Liver (tissue), 9 donors: ENCODE measurements around the gene TSPEAR. TPM values are rescaled to one million over a fixed set of nuclear protein-coding genes. Genes with fewer than 3 reads are reported as not detected.

Experiments used
- DNase-seq: peaks from one replicate; pipeline ENCODE4 v3.0.0-alpha.2; 2017; ENCODE audit warnings: low spot score
- H3K27ac ChIP-seq, 2 donors: one replicate each; pipeline ENCODE4 v1.7.0; 2013; ENCODE audit warnings: inconsistent platforms in 2 of 2, low read length in 2 of 2, control low read depth in 1 of 2, low read depth in 1 of 2, mild to moderate bottlenecking in 1 of 2
- H3K27me3 ChIP-seq, 4 donors: one replicate each; pipeline versions ENCODE4 v1.6.1 to v1.7.0; 2013; ENCODE audit warnings: low read length in 3 of 4, inconsistent platforms in 1 of 4, mild to moderate bottlenecking in 1 of 4, moderate library complexity in 1 of 4; ENCODE audit not compliant: control insufficient read depth in 4 of 4, insufficient read depth in 4 of 4
- H3K36me3 ChIP-seq, 4 donors: one replicate each; pipeline versions ENCODE4 v1.6.1 to v1.7.0; 2013; ENCODE audit warnings: low read length in 3 of 4, mild to moderate bottlenecking in 3 of 4, low read depth in 1 of 4, moderate library complexity in 1 of 4; ENCODE audit not compliant: control insufficient read depth in 4 of 4, insufficient read depth in 3 of 4
- H3K4me1 ChIP-seq, 4 donors: one replicate each; pipeline versions ENCODE4 v1.6.1 to v1.7.0; 2013; ENCODE audit warnings: low read length in 3 of 4, mild to moderate bottlenecking in 3 of 4, moderate library complexity in 1 of 4; ENCODE audit not compliant: control insufficient read depth in 4 of 4, insufficient read depth in 4 of 4
- H3K4me3 ChIP-seq, 3 donors: one replicate each; pipeline versions ENCODE4 v1.6.1 to v1.7.0; 2013; ENCODE audit warnings: low read length in 3 of 3, control low read depth in 1 of 3, low read depth in 1 of 3, mild to moderate bottlenecking in 1 of 3
- H3K9ac ChIP-seq, 2 donors: one replicate each; pipeline ENCODE4 v1.7.0; 2013; ENCODE audit warnings: low read length in 2 of 2, mild to moderate bottlenecking in 2 of 2, moderate library complexity in 2 of 2, control low read depth in 1 of 2, low read depth in 1 of 2
- H3K9me3 ChIP-seq, 4 donors: one replicate each; pipeline versions ENCODE4 v1.6.1 to v1.7.0; 2013; ENCODE audit warnings: low read length in 3 of 4; ENCODE audit not compliant: control insufficient read depth in 4 of 4
- EGR1 ChIP-seq, 2 donors: IDR thresholded peaks; 2 replicates each; pipeline ENCODE4 v1.6.1; 2016 to 2018; ENCODE audit warnings: antibody characterized with exemption in 2 of 2, low read depth in 2 of 2
- FOXA1 ChIP-seq: IDR thresholded peaks from 2 replicates; pipeline ENCODE4 v1.6.1; 2016; ENCODE audit warnings: antibody characterized with exemption
- GABPA ChIP-seq, 2 donors: IDR thresholded peaks in 1 of 2; conservative IDR thresholded peaks in 1 of 2; 2 replicates each; pipeline ENCODE4 v1.6.1; 2016; ENCODE audit warnings: antibody characterized with exemption in 2 of 2, mild to moderate bottlenecking in 1 of 2, moderate library complexity in 1 of 2
- HNF4A ChIP-seq, 2 donors: conservative IDR thresholded peaks; 2 replicates each; pipeline ENCODE4 v1.6.1; 2016; ENCODE audit warnings: antibody characterized with exemption in 2 of 2, mild to moderate bottlenecking in 2 of 2
- JUND ChIP-seq, 2 donors: IDR thresholded peaks; 2 replicates each; pipeline ENCODE4 v1.6.1; 2016; ENCODE audit warnings: antibody characterized with exemption in 2 of 2
- NR2F2 ChIP-seq: IDR thresholded peaks from 2 replicates; pipeline ENCODE4 v1.6.1; 2016; ENCODE audit warnings: antibody characterized with exemption
- RAD21 ChIP-seq, 2 donors: IDR thresholded peaks; 2 replicates each; pipeline ENCODE4 v1.6.1; 2016; ENCODE audit warnings: antibody characterized with exemption in 2 of 2, mild to moderate bottlenecking in 2 of 2
- TAF1 ChIP-seq: conservative IDR thresholded peaks from 2 replicates; pipeline ENCODE4 v1.6.1; 2016; ENCODE audit warnings: antibody characterized with exemption, mild to moderate bottlenecking
- YY1 ChIP-seq: IDR thresholded peaks from 2 replicates; pipeline ENCODE4 v1.6.1; 2016; ENCODE audit warnings: antibody characterized with exemption, mild to moderate bottlenecking
- WGBS: extraction: QIAGEN DNeasy Blood & Tissue Kit; methylation state at CpG from one replicate; pipeline ENCODE4 v1.1.7; 2013; 5-methylcytosine and 5-hydroxymethylcytosine counted together
- polyA plus RNA-seq, 2 donors: library from polyadenylated mRNA; stranded (reverse) in 1 of 2; unstranded in 1 of 2; fragments of 200-250 nt in 1 of 2; fragments of >200 nt in 1 of 2; fragmentation: Nextera tagmentation in 1 of 2; extraction: Ambion mirVana in 1 of 2; gene quantifications; one replicate each; pipeline versions ENCODE4 v1.2.1 to v1.2.3, GENCODE V29; 2013 to 2015
- total RNA-seq, 2 donors: library from RNA; depleted of rRNA; stranded (reverse); fragments of >200 nt; gene quantifications; one replicate each; pipeline ENCODE4 v1.2.3, GENCODE V29; 2014
- TF ChIP-seq, protein P1 (sequence below): IDR thresholded peaks from 2 replicates; pipeline ENCODE4 v1.6.1; 2016; ENCODE audit warnings: antibody characterized with exemption
- TF ChIP-seq, protein P2 (sequence below): IDR thresholded peaks from 2 replicates; pipeline ENCODE4 v1.6.1; 2016; ENCODE audit warnings: antibody characterized with exemption
- TF ChIP-seq, protein P3 (sequence below): IDR thresholded peaks from 2 replicates; pipeline ENCODE4 v1.6.1; 2016; ENCODE audit warnings: antibody characterized with exemption
- TF ChIP-seq, protein P4 (sequence below): IDR thresholded peaks from 2 replicates; pipeline ENCODE4 v1.6.1; 2016; ENCODE audit warnings: antibody characterized with exemption, mild to moderate bottlenecking
- donor health status: healthy.
- donor health status: healthy.
- donor health status: healthy.
- donor health status: healthy.
- donor health status: healthy.

Gene TSPEAR
- total and polyA plus RNA-seq, 4 donors, result under 0.01 to 0.14 (median 0.01) TPM; not detected in 1

DNA sequence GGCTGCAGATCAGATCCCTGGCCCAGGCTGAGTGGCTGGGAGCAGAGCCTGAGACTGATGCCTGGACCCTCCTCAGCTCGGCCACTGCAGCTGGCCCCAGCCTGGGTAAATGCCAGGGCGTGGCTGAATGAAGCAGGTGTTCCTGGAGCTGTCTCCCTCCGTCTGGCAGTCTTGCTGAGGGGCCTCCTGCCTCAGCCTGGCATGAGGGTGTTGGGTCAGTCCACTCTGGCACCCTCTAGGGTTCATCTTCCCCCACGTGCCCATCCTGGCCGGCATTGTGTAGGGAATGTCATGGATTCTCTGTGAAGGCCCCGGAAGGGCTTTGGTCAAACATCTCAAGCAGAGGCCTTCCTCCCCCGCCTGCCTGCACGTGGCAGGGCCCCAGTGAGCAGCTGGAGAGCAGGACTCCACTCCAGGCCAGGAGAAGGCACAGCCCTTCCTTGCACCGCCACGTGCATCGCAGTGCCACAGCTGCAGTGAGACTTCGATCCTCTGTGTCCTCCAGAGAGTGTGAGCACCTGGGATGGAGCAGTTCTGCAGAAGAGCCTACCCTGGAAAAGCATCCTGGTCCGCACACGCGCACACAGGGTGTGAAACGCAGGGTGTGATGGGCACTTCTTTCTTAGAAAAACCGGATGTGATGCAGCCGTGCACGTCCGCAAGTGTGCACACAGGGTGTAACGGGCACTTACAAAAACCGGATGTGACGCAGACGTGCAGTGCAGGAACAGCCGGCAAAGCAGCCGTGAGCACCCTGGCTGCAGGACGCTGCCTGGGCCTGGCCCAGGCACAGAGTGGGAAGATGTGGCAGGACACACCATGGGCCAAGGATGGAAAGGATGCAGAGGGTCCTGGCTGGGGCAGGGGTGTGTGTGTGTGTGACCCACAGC lies 142.5 kb downstream of the TSPEAR start:
- Histone ChIP-seq H3K36me3 (no peaks in the 10 kb centered on the region), H3K4me1 (no peaks in the 10 kb centered on the region), H3K27ac (no peak overlapping the region), H3K4me3 (no peak overlapping the region), H3K27me3 (no peaks in the 10 kb centered on the region), H3K9me3 (peaks cover 0 to 3% (median 1%) of the 10 kb centered on the region in 4 donors), H3K9ac (no peak overlapping the region)
- TF ChIP-seq FOXA1 (no peak), EGR1 (IDR thresholded peaks at IDR 0.05; ENCODE audit: low read depth in 2 of 2) (no peak), HNF4A (conservative IDR thresholded peaks at IDR 0.05) (no peak), YY1 (no peak), NR2F2 (no peak), GABPA (IDR thresholded peaks at IDR 0.05 in 1 of 2, conservative IDR thresholded peaks at IDR 0.05 in 1 of 2) (no peak), JUND (IDR thresholded peaks at IDR 0.05) (no peak), TAF1 (no peak), RAD21 (IDR thresholded peaks at IDR 0.05) (no peak)
- TF ChIP-seq, protein P1, sequence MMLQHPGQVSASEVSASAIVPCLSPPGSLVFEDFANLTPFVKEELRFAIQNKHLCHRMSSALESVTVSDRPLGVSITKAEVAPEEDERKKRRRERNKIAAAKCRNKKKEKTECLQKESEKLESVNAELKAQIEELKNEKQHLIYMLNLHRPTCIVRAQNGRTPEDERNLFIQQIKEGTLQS, result no peak
- TF ChIP-seq, protein P2, sequence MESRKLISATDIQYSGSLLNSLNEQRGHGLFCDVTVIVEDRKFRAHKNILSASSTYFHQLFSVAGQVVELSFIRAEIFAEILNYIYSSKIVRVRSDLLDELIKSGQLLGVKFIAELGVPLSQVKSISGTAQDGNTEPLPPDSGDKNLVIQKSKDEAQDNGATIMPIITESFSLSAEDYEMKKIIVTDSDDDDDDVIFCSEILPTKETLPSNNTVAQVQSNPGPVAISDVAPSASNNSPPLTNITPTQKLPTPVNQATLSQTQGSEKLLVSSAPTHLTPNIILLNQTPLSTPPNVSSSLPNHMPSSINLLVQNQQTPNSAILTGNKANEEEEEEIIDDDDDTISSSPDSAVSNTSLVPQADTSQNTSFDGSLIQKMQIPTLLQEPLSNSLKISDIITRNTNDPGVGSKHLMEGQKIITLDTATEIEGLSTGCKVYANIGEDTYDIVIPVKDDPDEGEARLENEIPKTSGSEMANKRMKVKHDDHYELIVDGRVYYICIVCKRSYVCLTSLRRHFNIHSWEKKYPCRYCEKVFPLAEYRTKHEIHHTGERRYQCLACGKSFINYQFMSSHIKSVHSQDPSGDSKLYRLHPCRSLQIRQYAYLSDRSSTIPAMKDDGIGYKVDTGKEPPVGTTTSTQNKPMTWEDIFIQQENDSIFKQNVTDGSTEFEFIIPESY, result no peak
- TF ChIP-seq, protein P3, sequence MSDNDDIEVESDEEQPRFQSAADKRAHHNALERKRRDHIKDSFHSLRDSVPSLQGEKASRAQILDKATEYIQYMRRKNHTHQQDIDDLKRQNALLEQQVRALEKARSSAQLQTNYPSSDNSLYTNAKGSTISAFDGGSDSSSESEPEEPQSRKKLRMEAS, result no peak
- WGBS, result 77% methylated on average over 27 of the region's 27 CpGs
- DNase-seq, result peak; percentile 29

DNA sequence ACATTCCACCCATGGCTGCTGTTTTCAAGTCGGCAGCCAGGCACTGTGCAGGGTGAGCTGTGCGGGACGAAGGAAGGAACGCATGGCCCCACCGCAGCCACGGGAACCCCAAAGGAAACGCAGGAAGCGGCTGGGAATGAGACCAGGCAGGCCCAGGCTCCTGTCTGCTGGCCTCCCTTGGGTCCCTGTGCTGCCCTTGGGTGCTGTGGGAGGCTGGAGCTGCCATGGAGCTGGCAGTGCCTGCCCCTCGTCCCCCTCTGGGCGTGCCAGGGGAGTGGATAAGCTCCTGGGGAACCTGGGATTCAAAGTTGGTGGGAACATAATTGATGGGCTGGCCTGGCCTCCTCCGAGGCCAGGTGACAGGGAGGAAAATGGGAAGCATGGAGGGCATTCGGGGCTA lies 143.1 kb downstream of the TSPEAR start:
- H3K4me1 ChIP-seq, result no peaks in the 10 kb centered on the region
- H3K9me3 ChIP-seq, result peaks cover 0 to 3% (median 1%) of the 10 kb centered on the region in 4 donors
- WGBS, result 83% methylated on average over 12 of the region's 12 CpGs
- H3K4me3 ChIP-seq, result no peak overlapping the region
- H3K27ac ChIP-seq, result no peak overlapping the region
- H3K36me3 ChIP-seq, result no peaks in the 10 kb centered on the region
- no peak for TF ChIP-seq JUND (IDR thresholded peaks at IDR 0.05)
- TF ChIP-seq, protein P3, result no peak
- no peak for TF ChIP-seq GABPA (IDR thresholded peaks at IDR 0.05 in 1 of 2, conservative IDR thresholded peaks at IDR 0.05 in 1 of 2)
- TF ChIP-seq, protein P4, sequence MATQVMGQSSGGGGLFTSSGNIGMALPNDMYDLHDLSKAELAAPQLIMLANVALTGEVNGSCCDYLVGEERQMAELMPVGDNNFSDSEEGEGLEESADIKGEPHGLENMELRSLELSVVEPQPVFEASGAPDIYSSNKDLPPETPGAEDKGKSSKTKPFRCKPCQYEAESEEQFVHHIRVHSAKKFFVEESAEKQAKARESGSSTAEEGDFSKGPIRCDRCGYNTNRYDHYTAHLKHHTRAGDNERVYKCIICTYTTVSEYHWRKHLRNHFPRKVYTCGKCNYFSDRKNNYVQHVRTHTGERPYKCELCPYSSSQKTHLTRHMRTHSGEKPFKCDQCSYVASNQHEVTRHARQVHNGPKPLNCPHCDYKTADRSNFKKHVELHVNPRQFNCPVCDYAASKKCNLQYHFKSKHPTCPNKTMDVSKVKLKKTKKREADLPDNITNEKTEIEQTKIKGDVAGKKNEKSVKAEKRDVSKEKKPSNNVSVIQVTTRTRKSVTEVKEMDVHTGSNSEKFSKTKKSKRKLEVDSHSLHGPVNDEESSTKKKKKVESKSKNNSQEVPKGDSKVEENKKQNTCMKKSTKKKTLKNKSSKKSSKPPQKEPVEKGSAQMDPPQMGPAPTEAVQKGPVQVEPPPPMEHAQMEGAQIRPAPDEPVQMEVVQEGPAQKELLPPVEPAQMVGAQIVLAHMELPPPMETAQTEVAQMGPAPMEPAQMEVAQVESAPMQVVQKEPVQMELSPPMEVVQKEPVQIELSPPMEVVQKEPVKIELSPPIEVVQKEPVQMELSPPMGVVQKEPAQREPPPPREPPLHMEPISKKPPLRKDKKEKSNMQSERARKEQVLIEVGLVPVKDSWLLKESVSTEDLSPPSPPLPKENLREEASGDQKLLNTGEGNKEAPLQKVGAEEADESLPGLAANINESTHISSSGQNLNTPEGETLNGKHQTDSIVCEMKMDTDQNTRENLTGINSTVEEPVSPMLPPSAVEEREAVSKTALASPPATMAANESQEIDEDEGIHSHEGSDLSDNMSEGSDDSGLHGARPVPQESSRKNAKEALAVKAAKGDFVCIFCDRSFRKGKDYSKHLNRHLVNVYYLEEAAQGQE, result no peak
- DNase-seq, result no peak
- H3K27me3 ChIP-seq, result no peaks in the 10 kb centered on the region
- no peak overlapping the region for H3K9ac ChIP-seq
